ENCODE data around the gene KIDINS220. TPM values are rescaled to one million over a fixed set of nuclear protein-coding genes. Genes with fewer than 3 reads are reported as not detected.

Gene KIDINS220
- total and polyA plus RNA-seq, 2 of the 13 experiments (the other 11 are each of a cell fraction or from before 2014, with no cell fraction given): 25.2 to 32.3 TPM

DNA sequence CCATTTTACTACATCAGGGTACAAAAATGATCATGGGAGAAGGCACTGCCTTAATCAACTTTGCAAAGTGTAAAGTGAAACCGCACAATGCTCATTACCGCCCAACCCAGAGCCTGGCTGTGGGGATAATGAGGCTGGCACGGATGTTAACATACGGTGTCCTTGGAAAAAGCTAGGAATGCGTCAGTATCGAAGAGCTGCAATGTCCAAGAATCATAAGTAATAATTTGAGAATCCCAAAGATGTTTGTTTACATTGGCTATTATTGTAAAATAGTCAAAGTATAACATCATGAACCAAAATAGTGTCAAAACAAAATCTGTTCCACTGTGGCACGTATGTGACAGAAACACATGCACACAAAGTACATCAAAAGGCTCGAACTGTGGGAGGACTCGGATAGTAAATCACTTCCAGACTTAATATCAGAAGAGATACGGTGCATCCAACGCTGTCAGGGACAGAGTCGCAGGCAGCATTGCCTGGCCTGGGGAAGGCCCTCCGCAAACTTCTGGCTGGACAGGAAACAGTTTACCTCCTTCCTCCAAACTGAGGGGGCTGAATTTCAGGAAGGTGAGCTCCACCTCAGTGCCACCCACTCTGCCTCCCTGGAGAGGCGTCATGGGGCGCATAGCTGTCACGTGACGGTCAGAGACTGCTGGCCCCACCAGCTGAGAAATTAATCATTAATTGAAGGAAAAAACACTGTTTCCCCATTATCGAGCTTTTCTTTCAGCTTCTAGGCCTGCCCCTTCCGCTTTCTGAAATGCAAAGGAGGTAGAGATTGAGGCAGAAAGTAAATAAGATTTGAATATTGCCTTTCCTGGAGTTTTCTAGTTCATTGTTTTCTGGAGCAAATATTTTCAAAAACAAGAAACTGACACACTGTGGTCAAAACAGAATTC, 157.3 kb downstream of the KIDINS220 start (continued):
- TF ChIP-seq, protein P1, sequence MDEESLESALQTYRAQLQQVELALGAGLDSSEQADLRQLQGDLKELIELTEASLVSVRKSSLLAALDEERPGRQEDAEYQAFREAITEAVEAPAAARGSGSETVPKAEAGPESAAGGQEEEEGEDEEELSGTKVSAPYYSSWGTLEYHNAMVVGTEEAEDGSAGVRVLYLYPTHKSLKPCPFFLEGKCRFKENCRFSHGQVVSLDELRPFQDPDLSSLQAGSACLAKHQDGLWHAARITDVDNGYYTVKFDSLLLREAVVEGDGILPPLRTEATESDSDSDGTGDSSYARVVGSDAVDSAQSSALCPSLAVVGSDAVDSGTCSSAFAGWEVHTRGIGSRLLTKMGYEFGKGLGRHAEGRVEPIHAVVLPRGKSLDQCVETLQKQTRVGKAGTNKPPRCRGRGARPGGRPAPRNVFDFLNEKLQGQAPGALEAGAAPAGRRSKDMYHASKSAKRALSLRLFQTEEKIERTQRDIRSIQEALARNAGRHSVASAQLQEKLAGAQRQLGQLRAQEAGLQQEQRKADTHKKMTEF (CRISPR knock-in tag; IDR thresholded peaks at IDR 0.05): peak; percentile 68; the same call in 1 of the 2 replicates
- TF ChIP-seq ZSCAN22 (CRISPR knock-in tag; IDR thresholded peaks at IDR 0.05) (no peak), ZNF660 (CRISPR knock-in tag; IDR thresholded peaks at IDR 0.05; ENCODE audit: borderline replicate concordance, low read depth) (no peak), HNRNPH1 (optimal IDR thresholded peaks at IDR 0.05; ENCODE audit: low read depth, low read length) (no peak), TBX3 (IDR thresholded peaks at IDR 0.05; ENCODE audit: borderline replicate concordance) (peak; percentile 11; the same call in 1 of the 2 replicates), ZNF256 (CRISPR knock-in tag; conservative IDR thresholded peaks at IDR 0.05) (no peak), HNRNPUL1 (IDR thresholded peaks at IDR 0.05; ENCODE audit: low read depth, low read length) (peak; percentile 96), HNRNPLL (IDR thresholded peaks at IDR 0.05; ENCODE audit: low read depth, low read length, poor library complexity, severe bottlenecking) (no peak), ZNF530 (CRISPR knock-in tag; IDR thresholded peaks at IDR 0.05; ENCODE audit: low read depth) (no peak), GFI1 (CRISPR knock-in tag; IDR thresholded peaks at IDR 0.05; ENCODE audit: borderline replicate concordance) (peak; percentile 69; the same call in 1 of the 2 replicates), ZNF354B (CRISPR knock-in tag; IDR thresholded peaks at IDR 0.05) (no peak), CREB1 (IDR thresholded peaks at IDR 0.05) (peak; percentile 87), CREB1 (CRISPR knock-in tag; IDR thresholded peaks at IDR 0.05) (peak; percentile 78), KDM4B (CRISPR knock-in tag; IDR thresholded peaks at IDR 0.05) (no peak), RCOR2 (CRISPR knock-in tag; IDR thresholded peaks at IDR 0.05) (peak; percentile 33; the same call in 1 of the 2 replicates)
- TF ChIP-seq, protein P2, sequence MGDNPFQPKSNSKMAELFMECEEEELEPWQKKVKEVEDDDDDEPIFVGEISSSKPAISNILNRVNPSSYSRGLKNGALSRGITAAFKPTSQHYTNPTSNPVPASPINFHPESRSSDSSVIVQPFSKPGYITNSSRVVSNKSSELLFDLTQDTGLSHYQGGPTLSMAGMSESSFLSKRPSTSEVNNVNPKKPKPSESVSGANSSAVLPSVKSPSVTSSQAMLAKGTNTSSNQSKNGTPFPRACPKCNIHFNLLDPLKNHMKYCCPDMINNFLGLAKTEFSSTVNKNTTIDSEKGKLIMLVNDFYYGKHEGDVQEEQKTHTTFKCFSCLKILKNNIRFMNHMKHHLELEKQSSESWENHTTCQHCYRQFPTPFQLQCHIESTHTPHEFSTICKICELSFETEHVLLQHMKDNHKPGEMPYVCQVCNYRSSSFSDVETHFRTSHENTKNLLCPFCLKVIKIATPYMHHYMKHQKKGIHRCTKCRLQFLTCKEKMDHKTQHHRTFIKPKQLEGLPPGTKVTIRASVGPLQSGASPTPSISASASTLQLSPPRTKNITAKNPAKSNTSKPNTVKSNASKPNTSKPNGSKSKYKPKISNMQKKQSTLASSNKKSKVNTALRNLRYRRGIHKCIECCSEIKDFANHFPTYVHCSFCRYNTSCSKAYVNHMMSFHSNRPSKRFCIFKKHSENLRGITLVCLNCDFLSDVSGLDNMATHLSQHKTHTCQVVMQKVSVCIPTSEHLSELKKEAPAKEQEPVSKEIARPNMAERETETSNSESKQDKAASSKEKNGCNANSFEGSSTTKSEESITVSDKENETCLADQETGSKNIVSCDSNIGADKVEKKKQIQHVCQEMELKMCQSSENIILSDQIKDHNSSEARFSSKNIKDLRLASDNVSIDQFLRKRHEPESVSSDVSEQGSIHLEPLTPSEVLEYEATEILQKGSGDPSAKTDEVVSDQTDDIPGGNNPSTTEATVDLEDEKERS (CRISPR knock-in tag; IDR thresholded peaks at IDR 0.05): peak; percentile 93
- TF ChIP-seq, protein P3, sequence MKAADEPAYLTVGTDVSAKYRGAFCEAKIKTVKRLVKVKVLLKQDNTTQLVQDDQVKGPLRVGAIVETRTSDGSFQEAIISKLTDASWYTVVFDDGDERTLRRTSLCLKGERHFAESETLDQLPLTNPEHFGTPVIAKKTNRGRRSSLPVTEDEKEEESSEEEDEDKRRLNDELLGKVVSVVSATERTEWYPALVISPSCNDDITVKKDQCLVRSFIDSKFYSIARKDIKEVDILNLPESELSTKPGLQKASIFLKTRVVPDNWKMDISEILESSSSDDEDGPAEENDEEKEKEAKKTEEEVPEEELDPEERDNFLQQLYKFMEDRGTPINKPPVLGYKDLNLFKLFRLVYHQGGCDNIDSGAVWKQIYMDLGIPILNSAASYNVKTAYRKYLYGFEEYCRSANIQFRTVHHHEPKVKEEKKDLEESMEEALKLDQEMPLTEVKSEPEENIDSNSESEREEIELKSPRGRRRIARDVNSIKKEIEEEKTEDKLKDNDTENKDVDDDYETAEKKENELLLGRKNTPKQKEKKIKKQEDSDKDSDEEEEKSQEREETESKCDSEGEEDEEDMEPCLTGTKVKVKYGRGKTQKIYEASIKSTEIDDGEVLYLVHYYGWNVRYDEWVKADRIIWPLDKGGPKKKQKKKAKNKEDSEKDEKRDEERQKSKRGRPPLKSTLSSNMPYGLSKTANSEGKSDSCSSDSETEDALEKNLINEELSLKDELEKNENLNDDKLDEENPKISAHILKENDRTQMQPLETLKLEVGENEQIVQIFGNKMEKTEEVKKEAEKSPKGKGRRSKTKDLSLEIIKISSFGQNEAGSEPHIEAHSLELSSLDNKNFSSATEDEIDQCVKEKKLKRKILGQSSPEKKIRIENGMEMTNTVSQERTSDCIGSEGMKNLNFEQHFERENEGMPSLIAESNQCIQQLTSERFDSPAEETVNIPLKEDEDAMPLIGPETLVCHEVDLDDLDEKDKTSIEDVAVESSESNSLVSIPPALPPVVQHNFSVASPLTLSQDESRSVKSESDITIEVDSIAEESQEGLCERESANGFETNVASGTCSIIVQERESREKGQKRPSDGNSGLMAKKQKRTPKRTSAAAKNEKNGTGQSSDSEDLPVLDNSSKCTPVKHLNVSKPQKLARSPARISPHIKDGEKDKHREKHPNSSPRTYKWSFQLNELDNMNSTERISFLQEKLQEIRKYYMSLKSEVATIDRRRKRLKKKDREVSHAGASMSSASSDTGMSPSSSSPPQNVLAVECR (CRISPR knock-in tag; IDR thresholded peaks at IDR 0.05; ENCODE audit: borderline replicate concordance): peak; percentile 84; the same call in 1 of the 2 replicates
- TF ChIP-seq, protein P4, sequence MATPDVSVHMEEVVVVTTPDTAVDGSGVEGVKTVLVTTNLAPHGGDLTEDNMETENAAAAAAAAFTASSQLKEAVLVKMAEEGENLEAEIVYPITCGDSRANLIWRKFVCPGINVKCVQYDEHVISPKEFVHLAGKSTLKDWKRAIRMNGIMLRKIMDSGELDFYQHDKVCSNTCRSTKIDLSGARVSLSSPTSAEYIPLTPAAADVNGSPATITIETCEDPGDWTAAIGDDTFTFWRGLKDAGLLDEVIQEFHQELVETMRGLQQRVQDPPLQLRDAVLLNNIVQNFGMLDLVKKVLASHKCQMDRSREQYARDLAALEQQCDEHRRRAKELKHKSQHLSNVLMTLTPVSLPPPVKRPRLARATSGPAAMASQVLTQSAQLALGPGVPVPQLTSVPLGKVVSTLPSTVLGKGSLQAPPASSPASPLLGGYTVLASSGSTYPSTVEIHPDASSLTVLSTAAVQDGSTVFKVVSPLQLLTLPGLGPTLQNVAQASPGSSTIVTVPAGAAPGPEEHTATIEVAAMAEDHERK (CRISPR knock-in tag; IDR thresholded peaks at IDR 0.05; ENCODE audit: low read depth): 0 out of 2 replicates have a peak, but pooled peaks have one; percentile 59

Data from HepG2 (cell line).